ENCODE data around the gene RBM34.

DNA sequence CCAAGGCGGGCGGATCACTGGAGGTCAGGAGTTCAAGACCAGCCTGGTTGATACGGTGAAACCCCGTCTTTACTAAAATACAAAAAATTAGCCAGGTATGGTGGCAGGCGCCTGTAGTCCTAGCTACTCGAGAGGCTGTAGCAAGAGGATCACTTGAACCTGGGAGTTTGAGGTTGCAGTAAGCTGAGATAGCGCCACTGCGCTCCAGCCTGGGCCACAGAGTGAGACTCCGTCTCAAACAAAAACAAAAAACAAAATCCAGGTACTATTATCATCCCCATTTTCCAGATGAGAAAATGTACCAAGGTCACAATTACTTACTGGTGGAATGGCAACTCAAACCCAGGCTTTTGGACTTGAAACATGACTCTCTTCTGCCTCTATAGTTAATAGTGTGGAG lies 36.9 kb downstream of the RBM34 start:
- TF ChIP-seq, protein P1, sequence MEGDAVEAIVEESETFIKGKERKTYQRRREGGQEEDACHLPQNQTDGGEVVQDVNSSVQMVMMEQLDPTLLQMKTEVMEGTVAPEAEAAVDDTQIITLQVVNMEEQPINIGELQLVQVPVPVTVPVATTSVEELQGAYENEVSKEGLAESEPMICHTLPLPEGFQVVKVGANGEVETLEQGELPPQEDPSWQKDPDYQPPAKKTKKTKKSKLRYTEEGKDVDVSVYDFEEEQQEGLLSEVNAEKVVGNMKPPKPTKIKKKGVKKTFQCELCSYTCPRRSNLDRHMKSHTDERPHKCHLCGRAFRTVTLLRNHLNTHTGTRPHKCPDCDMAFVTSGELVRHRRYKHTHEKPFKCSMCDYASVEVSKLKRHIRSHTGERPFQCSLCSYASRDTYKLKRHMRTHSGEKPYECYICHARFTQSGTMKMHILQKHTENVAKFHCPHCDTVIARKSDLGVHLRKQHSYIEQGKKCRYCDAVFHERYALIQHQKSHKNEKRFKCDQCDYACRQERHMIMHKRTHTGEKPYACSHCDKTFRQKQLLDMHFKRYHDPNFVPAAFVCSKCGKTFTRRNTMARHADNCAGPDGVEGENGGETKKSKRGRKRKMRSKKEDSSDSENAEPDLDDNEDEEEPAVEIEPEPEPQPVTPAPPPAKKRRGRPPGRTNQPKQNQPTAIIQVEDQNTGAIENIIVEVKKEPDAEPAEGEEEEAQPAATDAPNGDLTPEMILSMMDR (IDR thresholded peaks at IDR 0.05; ENCODE audit: low read depth, low read length, poor library complexity, severe bottlenecking) = no peak
- no peak for TF ChIP-seq EZH2phosphoT487 (IDR thresholded peaks at IDR 0.05; ENCODE audit: borderline replicate concordance, low read length)

All from DOHH2 (cell line).